Stimulated activated CD8-positive, alpha-beta memory T cell treated with anti-CD3 and anti-CD28 coated beads, Interleukin-4, amount 100 ng/mL, for 48 hours (primary cell): ENCODE data around the gene BUB1.
"Not testable (repeated sequence)": the region's sequence is repeated elsewhere in the genome, so short reads cannot be mapped to it uniquely, and the experiment has no call there.

Experiments
- DNase-seq: peaks from one replicate; pipeline ENCODE4 v3.0.0-alpha.2; 2020

Gene BUB1

DNA sequence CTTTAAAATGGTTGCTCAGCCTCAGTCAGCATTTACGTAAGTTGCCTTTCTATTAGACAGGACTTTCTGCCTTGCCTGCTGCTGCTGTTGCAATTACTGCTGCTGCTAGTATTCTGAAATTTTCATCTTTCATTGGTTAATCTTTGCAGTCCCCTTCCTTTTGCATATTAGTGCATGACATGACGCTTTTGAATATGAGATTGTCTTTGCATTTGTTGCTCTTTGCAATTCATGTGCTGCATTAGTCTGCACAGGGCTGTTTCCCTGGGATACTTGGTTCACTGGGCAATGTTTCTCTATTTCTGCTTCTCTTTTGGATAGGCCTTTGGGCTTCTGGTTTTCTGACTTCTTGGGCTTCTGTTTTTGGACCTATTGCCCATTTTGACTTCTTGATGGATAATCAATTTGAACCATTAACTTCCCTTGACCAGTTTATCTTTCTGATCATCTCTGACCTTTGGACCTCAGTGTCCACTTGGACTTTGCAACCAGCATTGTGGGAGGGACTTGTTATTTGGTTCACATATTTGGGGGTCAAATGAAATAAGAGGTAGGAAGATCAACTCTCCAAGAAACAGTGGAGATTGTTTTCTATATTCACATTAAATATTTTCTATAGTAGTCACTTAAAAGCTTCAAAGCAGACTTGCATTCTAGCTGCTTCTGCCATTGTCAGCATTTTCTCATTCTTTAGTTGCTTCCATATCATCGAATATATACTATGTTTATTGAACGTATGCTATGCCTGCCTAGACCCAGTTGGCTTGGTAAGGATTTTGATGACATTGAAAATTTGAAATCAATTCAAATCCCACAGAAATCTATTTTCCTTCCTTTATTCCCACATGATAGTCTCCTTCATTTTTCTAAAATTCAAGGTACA is 12.5 kb upstream of the BUB1 start:
- DNase-seq = no peak

DNA sequence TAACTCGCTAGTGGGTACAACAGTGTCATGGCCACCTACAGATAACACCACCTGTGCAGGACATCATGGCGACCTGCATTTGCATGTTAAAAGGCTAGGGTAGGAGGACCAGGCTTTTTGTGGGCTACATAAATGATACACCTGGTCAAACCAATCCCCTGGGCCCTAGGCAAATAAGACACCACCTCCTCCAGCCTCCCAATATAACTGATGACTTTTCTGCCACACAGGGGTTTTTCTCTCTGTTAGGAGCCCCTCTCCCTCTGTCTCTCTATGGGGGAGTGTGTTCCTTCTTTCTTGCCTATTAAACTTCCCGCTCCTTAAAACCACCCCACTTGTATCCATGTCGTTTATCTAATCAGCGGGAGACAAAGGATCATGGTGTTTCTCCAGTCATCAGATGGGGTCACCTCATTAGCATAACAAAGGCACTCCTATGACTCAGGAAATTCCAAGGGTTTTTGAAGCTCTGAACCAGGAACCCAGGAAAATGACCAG is 10.8 kb upstream of the BUB1 start:
- DNase-seq = no peak

DNA sequence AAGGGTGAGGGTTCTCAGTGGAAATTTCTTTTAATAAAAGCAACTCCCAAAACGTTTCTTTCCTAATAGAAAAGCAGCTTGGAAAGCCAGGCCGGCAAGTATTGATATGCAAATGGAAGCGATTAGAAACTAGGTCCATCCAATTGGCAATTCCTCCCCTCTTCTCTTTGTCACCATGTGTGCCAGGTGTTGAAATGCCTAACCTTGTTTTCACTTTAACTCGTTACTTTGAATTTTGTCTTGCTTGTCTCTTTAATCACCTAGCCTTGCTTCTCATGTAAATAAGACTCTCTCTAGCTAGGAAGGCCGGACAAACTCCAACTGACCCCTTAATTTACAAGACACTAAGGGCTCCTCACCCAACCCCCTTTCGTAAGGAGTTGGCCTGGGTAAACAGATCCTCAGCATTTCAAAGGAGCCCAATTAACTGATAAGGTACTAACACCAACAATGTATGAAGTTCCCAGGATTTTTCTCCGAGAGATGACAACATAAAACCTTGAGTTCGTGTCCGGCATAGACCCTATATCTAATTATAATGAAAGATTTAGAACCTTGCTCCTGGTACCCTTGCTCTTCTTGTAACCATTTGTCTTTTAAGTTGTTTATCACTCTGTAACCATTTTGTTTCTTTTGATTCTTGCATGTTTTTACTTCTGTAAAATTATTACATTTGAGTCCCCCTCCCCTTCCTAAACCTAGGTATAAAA is 10.1 kb upstream of the BUB1 start:
- DNase-seq = not testable (repeated sequence)

DNA sequence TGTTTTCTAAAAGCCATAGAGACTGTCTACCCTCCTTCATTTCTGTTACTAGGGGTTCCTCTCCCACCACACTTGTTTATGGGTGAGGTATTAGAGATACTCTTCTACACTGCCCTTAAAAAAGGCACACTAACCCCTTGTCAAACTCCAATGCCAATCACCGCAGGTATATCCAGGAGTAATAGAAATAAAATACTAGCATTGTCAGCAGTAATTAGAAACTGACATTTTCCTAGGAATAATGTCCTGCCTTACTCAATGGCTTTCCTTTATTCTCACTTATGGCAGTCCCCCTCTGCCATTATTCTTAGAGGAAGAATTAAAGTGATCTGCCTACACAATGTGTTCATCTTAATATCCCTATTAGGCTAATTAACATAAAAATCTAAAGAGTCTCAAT is 5.0 kb upstream of the BUB1 start:
- no peak for DNase-seq

DNA sequence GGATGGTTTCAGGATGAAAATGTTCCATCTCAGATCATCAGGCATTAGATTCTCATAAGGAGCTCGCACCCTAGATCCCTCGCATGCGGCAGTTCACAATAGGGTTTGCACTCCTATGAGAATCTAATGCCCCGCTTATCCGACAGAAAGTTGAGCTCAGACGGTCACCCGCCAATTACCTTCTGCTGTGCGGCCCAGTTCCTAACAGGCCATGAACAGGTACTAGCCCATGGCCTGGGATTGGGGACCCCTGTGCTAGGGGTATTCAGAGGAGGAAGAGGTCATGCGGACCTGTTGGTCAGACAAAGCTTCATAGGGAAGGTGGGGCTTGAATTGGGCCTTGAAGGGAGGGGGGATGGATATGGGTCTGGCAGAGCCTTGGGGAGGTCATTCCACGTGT is 4.4 kb upstream of the BUB1 start:
- no peak for DNase-seq

- no peak for DNase-seq
Observed at GRCh38 chr2:110680709-110681108, 2.8 kb upstream of the BUB1 start.

GRCh38 chr2:110679865-110680264 is 2.0 kb upstream of the BUB1 start:
- DNase-seq = no peak

DNA sequence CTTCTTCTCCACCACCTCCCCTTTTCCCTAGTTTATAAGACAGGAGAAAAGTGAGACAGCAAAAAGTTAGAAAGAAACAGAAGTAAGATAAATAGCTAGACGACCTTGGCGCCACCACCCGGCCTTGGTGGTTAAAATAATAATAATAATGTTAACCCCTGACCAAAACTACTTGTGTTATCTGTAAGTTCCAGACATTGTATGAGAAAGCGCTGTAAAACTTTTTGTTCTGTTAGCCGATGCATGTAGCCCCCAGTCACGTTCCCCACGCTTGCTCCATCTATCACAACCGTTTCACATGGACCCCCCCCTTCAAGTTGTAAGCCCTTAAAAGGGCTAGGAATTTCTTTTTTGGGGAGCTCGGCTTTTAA is 1.5 kb upstream of the BUB1 start:
- no peak for DNase-seq

DNA sequence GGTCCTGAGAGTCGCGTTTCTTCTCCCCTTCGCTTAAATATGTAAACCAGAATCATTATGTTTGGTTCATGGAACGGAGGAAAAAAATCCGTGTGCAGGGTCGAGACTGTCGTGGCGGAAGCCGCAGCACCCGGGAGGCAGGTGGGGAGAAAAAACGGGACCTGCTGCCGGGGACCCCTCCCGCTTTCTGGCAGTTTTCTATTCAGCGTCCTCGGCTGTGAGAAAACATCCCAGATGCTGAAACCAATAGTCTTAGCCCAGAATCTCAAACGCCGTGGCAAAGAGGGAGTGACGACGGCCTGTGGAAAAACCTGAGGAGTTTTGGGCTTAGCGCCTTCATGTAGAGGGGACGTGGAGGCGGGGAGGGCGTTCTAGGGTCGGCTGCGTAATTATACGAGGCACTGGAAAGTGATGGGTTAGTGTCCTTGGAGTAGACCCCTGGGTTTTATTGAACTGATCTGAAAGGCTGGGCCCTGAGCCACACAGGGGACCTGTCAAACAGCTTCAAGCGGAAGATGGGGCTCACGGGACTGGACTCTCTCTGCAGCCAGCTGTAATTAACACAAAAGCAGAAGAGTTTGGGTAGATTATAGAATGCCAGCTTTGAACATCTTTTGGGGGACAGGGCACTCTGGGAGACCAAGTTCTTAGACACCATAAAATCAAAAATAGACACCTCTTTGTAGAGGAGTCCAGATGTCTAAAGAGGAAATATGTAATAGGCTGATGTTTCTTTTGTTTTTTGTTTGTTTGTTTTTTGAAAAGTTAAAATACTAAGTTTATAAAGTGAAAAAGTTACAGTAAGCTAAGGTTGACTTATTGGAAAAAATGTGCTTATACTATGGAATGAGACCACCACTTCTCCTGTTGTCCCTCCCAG is 834 bp upstream of the BUB1 start:
- peak; percentile 45 for DNase-seq

GRCh38 chr2:110677080-110677479 is 783 bp downstream of the BUB1 start:
- no peak for DNase-seq

GRCh38 chr2:110675679-110676078 is 2.2 kb downstream of the BUB1 start:
- no peak for DNase-seq

DNA sequence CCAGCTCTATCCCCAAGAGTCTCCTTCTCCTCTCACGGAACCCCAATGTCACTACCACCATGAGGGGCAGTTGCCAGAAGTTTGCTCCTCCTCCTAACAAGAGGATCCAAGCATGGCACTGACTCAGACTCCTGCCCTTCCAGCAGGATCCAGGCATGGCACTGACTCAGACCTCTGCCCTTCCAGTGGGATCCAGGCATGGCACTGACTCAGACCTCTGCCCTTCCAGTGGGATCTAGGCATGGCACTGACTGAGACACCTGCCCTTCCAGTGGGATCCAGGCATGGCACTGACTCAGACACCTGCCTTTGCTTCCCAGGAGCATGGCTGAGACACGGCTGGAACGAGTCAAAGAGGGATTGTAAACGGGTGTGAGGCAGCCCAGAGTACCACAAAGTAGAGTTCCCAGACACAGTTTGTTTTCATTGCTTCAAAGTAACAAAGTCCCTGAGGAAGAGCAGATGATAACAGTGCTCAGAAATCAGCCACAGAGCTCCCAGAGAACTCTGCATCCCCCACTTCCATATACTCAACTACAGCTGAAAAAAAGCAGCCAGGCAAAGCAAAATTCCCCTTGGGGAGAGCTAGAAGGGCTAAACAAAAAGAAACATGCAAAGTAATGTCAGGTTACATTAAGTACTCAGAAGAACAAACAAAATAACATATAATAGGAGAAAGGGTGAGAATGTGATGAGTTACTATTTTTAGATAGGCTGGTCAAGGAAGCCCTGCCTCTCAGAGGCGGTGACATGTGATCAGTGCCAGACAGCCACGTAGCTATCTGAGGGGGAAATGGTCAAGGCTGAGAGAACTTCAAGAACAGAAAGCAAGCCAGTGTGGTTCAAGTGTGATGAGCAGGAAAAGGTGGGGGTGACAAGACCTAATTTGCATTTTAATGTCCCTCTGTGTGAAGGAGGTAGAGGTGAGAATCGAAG is 3.0 kb downstream of the BUB1 start:
- DNase-seq = peak; percentile 42

DNA sequence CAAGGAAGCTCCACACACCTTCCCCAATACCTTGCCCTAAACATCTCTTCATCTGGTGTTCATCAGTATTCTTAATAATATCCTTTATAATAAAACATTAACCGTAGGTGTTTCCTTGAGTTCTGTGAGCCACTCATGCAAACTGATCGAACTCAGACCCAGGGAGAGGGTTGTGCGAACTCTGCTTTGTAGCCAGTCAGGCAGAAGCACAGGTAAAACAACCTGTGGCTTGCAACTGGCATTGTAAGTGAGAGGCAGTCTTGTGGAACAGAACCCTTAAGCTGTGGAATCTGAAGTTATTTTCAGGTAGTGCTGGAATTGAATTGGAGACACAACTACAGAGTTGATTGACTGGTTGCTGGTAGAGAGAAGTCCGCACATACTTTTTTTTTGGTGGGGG is 4.7 kb downstream of the BUB1 start:
- no peak for DNase-seq

DNA sequence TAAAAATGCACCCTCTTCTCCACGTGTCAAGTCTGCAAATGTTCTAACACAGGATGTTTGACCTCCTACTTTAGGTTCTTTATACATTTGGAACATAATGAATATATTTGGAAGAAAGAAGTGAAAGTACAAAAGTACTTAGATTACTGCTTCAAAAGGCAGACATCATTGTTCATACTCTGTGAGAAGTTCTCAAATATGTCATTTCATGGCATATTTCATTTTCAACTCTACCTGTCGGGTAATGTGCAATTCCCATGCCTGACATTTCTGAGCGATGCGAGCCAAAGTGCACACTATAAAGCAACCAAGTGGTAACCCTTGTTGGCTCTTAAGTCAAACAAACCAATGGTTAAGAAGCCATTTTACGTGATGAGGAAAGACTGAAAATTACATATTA is 7.0 kb downstream of the BUB1 start:
- no peak for DNase-seq

GRCh38 chr2:110669079-110669478 is 8.8 kb downstream of the BUB1 start:
- no peak for DNase-seq

DNA sequence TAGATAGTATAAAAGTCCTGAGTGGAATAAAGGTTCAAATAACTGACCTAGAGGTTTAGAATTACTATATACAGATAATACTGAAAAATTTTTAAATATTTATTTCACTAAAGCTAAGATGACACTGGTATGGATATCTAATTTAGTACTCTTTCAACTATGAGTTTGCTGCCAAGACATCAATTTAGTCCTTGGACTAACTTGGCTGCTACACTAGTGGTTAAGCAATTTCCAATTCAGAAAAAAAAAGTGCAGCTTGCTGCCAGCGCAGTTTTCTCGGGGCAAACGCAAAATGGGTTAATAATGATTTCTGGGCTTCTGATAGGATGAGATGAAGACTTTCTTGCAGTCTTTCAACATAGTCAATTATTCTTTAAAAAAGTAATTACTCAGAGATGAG is 10.8 kb downstream of the BUB1 start:
- no peak for DNase-seq

DNA sequence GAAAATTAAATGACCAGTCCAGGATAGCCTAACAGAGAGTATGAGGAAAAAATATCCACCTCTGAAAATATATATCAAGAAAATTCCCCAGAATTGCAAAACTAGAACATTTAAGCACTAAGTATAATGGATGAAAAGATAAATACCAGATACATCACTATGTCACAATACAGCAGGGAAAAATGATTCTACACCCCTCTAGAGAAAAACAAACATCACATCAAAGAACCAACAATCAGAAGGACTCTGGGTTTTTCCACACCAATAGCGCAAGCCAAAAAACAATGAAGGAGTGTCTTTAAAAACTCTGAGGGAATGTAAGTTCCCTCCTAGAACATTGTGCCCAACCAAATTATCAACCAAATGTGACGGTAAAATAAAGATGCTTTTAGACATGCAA is 13.7 kb downstream of the BUB1 start:
- no peak for DNase-seq

DNA sequence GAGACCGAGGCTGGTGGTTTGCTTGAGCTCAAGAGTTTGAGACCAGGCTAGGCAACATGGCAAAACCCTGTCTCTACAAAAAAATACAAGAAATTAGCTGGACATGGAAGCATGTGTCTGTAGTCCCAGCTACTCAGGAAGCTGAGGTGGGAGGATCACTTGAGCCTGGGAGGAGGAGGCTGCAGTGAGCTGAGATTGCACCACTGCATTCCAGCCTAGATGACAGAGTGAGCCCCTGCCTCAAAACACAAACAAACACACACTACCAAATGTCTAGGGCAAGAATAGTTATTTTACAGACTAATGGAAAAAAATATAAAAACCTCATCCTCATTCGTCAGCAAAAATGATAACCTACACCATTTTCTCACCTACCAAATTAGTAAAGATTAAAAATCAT is 15.3 kb downstream of the BUB1 start:
- DNase-seq = no peak

- DNase-seq = no peak
Observed at GRCh38 chr2:110660558-110660957, 17.3 kb downstream of the BUB1 start.

GRCh38 chr2:110659248-110659647 is 18.6 kb downstream of the BUB1 start:
- no peak for DNase-seq

- no peak for DNase-seq
Observed at GRCh38 chr2:110657724-110658305, 20.0 kb downstream of the BUB1 start.

- no peak for DNase-seq
Observed at GRCh38 chr2:110655701-110656100, 22.2 kb downstream of the BUB1 start.
